Stomach (tissue), 9 donors: ENCODE results near the gene KCNK3. TPM values are rescaled to one million over a fixed set of nuclear protein-coding genes. Genes with fewer than 3 reads are reported as not detected.
A peak's percentile ranks its signal among the peaks of the same experiment; 100 is the strongest.

ENCODE experiments used
- DNase-seq, 2 donors: peaks; one replicate each; pipeline versions ENCODE4 v3.0.0 to v3.0.0-alpha.2; 2013 to 2019
- H3K27ac ChIP-seq, 5 donors: fragments of 200-600 bp in 4 of 5; sonication (generic) in 4 of 5; one replicate each; pipeline ENCODE4 v1.5.1; 2013 to 2019; ENCODE audit warnings: mild to moderate bottlenecking in 1 of 5, moderate library complexity in 1 of 5
- H3K27me3 ChIP-seq, 3 donors: fragments of 200-600 bp; sonication (generic); one replicate each; pipeline ENCODE4 v1.5.1; 2017 to 2019; ENCODE audit warnings: mixed run types in 1 of 3
- H3K36me3 ChIP-seq, 4 donors: fragments of 200-600 bp; sonication (generic); 1 replicate in 3 of 4; 2 replicates in 1 of 4; pipeline ENCODE4 v1.5.1; 2016 to 2019
- H3K4me1 ChIP-seq, 4 donors: fragments of 200-600 bp; sonication (generic); one replicate each; pipeline ENCODE4 v1.5.1; 2016 to 2019
- H3K4me3 ChIP-seq, 4 donors: fragments of 200-600 bp; sonication (generic) in 3 of 4; one replicate each; pipeline ENCODE4 v1.5.1; 2016 to 2019; ENCODE audit warnings: mild to moderate bottlenecking in 1 of 4
- H3K9me3 ChIP-seq, 4 donors: fragments of 200-600 bp; sonication (generic); one replicate each; pipeline ENCODE4 v1.5.1; 2016 to 2019
- EP300 ChIP-seq: sonication (generic); formaldehyde crosslinking; IDR thresholded peaks from one replicate; pipeline ENCODE4 v1.6.1; 2017; ENCODE audit warnings: antibody characterized with exemption
- POLR2A ChIP-seq, 4 donors: fragments of 450-650 bp; IDR thresholded peaks; one replicate each; pipeline ENCODE4 v1.6.1; 2016; ENCODE audit warnings: antibody characterized with exemption in 4 of 4, control low read depth in 2 of 4, mild to moderate bottlenecking in 1 of 4, moderate library complexity in 1 of 4
- POLR2AphosphoS5 ChIP-seq, 3 donors: sonication (generic); formaldehyde crosslinking; IDR thresholded peaks; one replicate each; pipeline ENCODE4 v1.6.1; 2016; ENCODE audit warnings: antibody characterized with exemption in 3 of 3
- WGBS, 5 donors: extraction: QIAGEN DNeasy Blood & Tissue Kit in 3 of 5; methylation state at CpG; one replicate each; pipeline versions ENCODE4 v1.1.5 to v1.1.7; 2013 to 2018; 5-methylcytosine and 5-hydroxymethylcytosine counted together
- intact Hi-C: fragments of 100-400 bp; cut with DNase I; formaldehyde crosslinking; loops from one replicate; pipeline ENCODE4 v1.15.1; 2023; ENCODE audit warnings: low total_unique reads
- polyA plus RNA-seq, 3 donors: library from polyadenylated mRNA; stranded (reverse); fragments of 200-250 nt; gene quantifications; one replicate each; pipeline ENCODE4 v1.2.3, GENCODE V29; 2013
- total RNA-seq, 5 donors: library from RNA; depleted of rRNA; stranded (reverse); fragments of >200 nt; gene quantifications; one replicate each; pipeline versions ENCODE4 v1.1.0 to v1.2.3, GENCODE V29; 2014 to 2016
- TF ChIP-seq, protein P1 (sequence below), 7 experiments: fragments of 450-650 bp in 4 of 7; fragments of 200-600 bp in 3 of 7; sonication (generic) in 3 of 7; IDR thresholded peaks; one replicate each; pipeline ENCODE4 v1.5.1; 2016 to 2019; ENCODE audit warnings: antibody characterized with exemption in 7 of 7, control low read depth in 2 of 7, mild to moderate bottlenecking in 1 of 7
- donor health status: healthy with polysubstance abuse.
- donor health status: Bipolar disorder and iron deficiency.
- donor health status: healthy.

KCNK3 gene
- total and polyA plus RNA-seq, 8 donors, result 0.62 to 22.8 (median 1.9) TPM

DNA sequence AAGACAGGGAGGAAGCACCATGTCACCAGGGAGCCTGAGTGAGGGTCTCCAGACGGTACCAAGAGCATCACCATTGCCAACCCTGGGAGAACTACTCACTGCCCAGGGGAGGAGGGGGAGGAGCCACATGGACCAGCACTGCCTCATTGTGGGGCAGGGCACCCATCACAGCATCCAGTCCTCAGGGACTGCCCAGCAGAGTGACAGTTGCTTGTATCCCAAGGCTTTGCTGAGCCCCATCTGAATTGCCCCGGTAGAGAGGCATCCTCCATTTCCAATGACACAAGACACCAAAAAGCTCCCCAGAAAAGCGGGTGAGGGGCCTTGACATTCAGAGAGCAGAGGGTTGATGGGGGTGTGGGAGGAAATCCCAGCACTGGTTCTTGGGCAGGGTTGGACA is 44.5 kb upstream of the KCNK3 start:
- no peak overlapping the region for H3K4me3 ChIP-seq
- no peaks in the 10 kb centered on the region for H3K9me3 ChIP-seq
- H3K27ac ChIP-seq, result no peak overlapping the region
- peaks cover 0 to 12% (median 3%) of the 10 kb centered on the region in 4 donors for H3K4me1 ChIP-seq
- peak in 1 of 2 donors; percentile 17 for DNase-seq
- H3K27me3 ChIP-seq, result peaks cover 0 to 24% (median 0%) of the 10 kb centered on the region in 3 donors
- intact Hi-C loops, result no loop called here
- H3K36me3 ChIP-seq, result no peaks in the 10 kb centered on the region
- TF ChIP-seq POLR2A (IDR thresholded peaks at IDR 0.05), result no peak
- TF ChIP-seq POLR2AphosphoS5 (IDR thresholded peaks at IDR 0.05), result no peak
- TF ChIP-seq EP300, result no peak
- TF ChIP-seq, protein P1, sequence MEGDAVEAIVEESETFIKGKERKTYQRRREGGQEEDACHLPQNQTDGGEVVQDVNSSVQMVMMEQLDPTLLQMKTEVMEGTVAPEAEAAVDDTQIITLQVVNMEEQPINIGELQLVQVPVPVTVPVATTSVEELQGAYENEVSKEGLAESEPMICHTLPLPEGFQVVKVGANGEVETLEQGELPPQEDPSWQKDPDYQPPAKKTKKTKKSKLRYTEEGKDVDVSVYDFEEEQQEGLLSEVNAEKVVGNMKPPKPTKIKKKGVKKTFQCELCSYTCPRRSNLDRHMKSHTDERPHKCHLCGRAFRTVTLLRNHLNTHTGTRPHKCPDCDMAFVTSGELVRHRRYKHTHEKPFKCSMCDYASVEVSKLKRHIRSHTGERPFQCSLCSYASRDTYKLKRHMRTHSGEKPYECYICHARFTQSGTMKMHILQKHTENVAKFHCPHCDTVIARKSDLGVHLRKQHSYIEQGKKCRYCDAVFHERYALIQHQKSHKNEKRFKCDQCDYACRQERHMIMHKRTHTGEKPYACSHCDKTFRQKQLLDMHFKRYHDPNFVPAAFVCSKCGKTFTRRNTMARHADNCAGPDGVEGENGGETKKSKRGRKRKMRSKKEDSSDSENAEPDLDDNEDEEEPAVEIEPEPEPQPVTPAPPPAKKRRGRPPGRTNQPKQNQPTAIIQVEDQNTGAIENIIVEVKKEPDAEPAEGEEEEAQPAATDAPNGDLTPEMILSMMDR (IDR thresholded peaks at IDR 0.05), result no peak
- WGBS, 5 donors, result 82 to 98% (median 85%) methylated on average over 3 of the region's 3 CpGs

DNA sequence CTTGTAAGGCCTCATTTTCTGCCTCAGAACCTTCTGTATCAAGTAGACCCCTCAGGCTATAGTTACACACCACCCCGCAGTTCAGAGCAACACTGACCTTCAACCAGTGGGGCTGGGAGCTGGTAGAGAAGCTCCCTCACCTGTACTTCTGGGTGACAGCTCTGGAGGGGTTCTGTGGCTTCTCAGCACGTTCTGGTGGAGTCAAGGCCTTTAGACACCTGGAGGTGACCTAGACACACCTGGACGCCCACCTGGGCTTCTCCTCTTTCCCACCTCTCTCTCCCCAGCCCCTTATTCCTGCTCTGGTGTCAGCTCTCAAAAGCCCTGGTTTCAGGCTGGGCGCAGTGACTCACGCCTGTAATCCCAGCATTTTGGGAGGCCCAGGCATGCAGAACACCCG is 44.0 kb upstream of the KCNK3 start:
- no peak overlapping the region for H3K27ac ChIP-seq

DNA sequence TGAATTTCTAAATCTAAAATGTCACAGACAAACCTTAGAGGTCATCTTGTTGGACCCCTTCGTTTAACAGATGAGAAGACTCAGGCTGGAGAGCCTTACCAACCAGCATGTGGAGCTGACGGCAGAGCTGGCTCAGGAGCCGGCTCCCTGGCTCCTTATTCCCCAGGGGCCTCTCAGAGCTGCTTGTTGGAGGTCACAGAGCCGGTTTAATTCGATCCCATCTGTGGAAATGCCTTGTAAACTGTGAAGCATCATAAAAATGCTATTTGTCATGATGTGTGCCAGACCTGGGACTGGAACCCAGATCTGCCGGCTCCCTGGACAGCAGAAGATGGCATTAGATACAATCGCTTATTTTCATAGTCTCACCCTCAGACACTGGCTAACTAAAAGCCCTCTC is 43.2 kb upstream of the KCNK3 start:
- Histone ChIP-seq H3K36me3 (no peaks in the 10 kb centered on the region), H3K27ac (no peak overlapping the region), H3K9me3 (no peaks in the 10 kb centered on the region), H3K4me1 (peaks cover 0 to 13% (median 3%) of the 10 kb centered on the region in 4 donors), H3K27me3 (peaks cover 0 to 22% (median 0%) of the 10 kb centered on the region in 3 donors), H3K4me3 (no peak overlapping the region)
- WGBS, 5 donors, result 64 to 76% (median 71%) methylated on average over 7 of the region's 7 CpGs
- TF ChIP-seq POLR2AphosphoS5 (IDR thresholded peaks at IDR 0.05) (no peak), EP300 (no peak), POLR2A (IDR thresholded peaks at IDR 0.05) (no peak)
- TF ChIP-seq, protein P1 (IDR thresholded peaks at IDR 0.05), result no peak
- intact Hi-C loops, result no loop called here
- DNase-seq, result peak in 1 of 2 donors; percentile 3

More for the DNA sequence above, 44.0 kb upstream of the KCNK3 start:
- TF ChIP-seq POLR2AphosphoS5 (IDR thresholded peaks at IDR 0.05) (no peak), EP300 (no peak), POLR2A (IDR thresholded peaks at IDR 0.05) (no peak)
- TF ChIP-seq, protein P1 (IDR thresholded peaks at IDR 0.05), result no peak
- Histone ChIP-seq H3K27me3 (peaks cover 0 to 24% (median 0%) of the 10 kb centered on the region in 3 donors), H3K36me3 (no peaks in the 10 kb centered on the region), H3K9me3 (no peaks in the 10 kb centered on the region), H3K4me1 (peaks cover 0 to 13% (median 3%) of the 10 kb centered on the region in 4 donors), H3K4me3 (no peak overlapping the region)
- intact Hi-C loops, result no loop called here
- peak in 1 of 2 donors; percentile 11 for DNase-seq
- WGBS, 5 donors, result 71 to 78% (median 75%) methylated on average over 5 to 6 of the region's 6 CpGs

DNA sequence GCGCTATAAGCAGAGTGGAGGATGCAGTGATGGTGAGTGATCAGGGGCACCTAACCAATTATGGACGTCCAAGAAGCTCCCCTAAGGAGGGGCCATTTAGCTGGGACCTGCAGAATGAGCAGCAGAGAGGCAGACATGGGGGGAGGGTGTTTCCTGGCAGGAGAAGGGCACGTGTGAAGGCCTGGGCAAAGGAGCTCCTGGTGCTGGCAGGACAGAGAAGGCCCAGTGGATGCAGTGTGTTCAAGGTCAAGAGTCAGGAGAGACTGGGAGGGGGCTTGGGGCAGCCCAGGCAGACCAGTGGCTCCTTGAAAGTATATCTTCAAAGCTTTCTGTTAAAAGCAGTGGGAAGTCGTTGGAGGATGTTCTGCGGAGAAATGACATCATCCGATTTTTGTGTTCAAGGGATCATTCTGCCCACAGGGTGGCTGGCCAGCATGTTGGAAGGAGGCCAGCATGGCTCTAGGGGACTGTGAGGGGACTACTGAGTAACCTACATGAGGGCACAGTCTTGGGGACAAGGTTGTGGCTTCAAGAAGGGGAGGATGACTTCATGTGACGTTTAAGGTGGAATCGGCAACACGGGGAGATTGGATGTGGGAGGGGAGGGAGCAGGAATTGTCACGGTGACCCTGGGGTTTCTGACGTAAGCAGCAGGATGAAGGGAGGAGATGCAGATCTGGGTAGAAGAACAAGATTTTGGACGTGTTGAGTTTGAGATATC is 42.4 kb upstream of the KCNK3 start:
- Histone ChIP-seq H3K27ac (peak overlapping the region in 3 of 5 donors; percentile 50 to 71 (median 68)), H3K4me1 (peaks cover 0 to 13% (median 3%) of the 10 kb centered on the region in 4 donors), H3K4me3 (no peak overlapping the region), H3K27me3 (peaks cover 0 to 14% (median 0%) of the 10 kb centered on the region in 3 donors), H3K36me3 (no peaks in the 10 kb centered on the region), H3K9me3 (no peaks in the 10 kb centered on the region)
- DNase-seq, result peak in 1 of 2 donors; percentile 13
- intact Hi-C loops, result no loop called here
- TF ChIP-seq EP300 (no peak), POLR2AphosphoS5 (IDR thresholded peaks at IDR 0.05) (no peak), POLR2A (IDR thresholded peaks at IDR 0.05) (no peak)
- TF ChIP-seq, protein P1 (IDR thresholded peaks at IDR 0.05), result no peak
- 76 to 83% (median 78%) methylated on average over 12 of the region's 12 CpGs for WGBS, 5 donors
